ENCODE data around the gene NPRL2. TPM values are rescaled to one million over a fixed set of nuclear protein-coding genes. Genes with fewer than 3 reads are reported as not detected.

Gene NPRL2
- total RNA-seq, 1 experiment from 2014 or later: 35.4 TPM

DNA sequence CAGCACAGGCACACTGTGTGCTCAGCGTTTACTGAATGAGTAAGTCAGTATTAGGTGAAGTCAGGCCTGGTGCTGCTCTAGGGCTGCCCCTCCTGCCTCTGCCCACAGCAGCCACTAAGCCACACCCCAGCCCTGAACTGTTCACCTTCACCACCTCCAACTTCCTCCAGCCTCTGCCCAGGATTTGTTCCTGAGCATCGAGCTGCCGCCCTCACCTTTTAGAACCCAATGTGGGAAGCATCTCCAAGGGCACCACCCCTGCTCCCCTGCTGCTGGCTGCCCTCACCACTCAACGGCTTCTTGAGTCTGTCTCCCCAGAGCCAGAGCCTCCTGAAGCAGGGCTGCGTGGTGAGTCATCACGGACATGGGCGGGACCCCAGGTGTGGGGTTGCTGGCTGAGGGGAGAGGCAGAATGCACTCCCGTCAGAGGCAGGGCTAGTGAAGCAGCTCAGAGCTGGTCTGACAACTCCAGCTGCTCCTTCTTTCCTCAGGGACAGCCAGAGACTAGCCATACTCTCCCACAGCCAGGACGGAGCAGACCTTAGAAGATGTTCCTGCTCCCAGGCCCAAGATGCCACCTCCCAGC, 33.8 kb downstream of the NPRL2 start:
- DNase-seq (ENCODE audit: low read depth, low spot score) (peak; percentile 93), ATAC-seq (peak; percentile 78)
- H3K9me2 ChIP-seq (ENCODE audit: insufficient read depth): no peaks in the 10 kb centered on the region
- TF ChIP-seq POLR2AphosphoS5 (IDR thresholded peaks at IDR 0.05; ENCODE audit: low read depth, low read length): peak; percentile 84
- no peak for TF ChIP-seq YY1 (IDR thresholded peaks at IDR 0.05; ENCODE audit: extremely low read depth, insufficient replicate concordance, low read depth, low read length)
- H3K4me2 ChIP-seq (ENCODE audit: low read length): peak overlapping the region; percentile 92
- CTCF ChIA-PET: interaction anchor here (0.9 to 1.6 kb wide), 5 partner anchors 14 to 122 kb away, joined by 3 to 5 read pairs (median 3); partner anchors contain the start of genes HYAL1, HYAL3 and NAA80
- RAD21 ChIA-PET (ENCODE audit: low non-redundant PET in 1 of 2, low total read pairs in 2 of 2, uncharacterized antibody in 2 of 2, unreplicated experiment in 2 of 2): interaction anchor here in 1 of 2 experiments (0.9 kb wide), 1 partner anchor 17 kb away, joined by 3 read pairs; the partner anchor contains the start of genes HYAL3 and NAA80
- no peaks in the 10 kb centered on the region for H3K27me3 ChIP-seq (ENCODE audit: insufficient read depth, low read length)
- no peaks in the 10 kb centered on the region for H4K20me1 ChIP-seq (ENCODE audit: insufficient read depth)
- H2AFZ ChIP-seq (ENCODE audit: low read depth, low read length, poor library complexity, severe bottlenecking): no peak overlapping the region
- H3K4me1 ChIP-seq (ENCODE audit: control insufficient read depth in 1 of 2, insufficient read depth in 2 of 2, low read length in 2 of 2): peaks cover 54 to 82% of the 10 kb centered on the region in 2 experiments
- H3K79me2 ChIP-seq (ENCODE audit: insufficient read depth, low read length): peaks cover 51% of the 10 kb centered on the region
- H3K9me3 ChIP-seq (ENCODE audit: control insufficient read depth in 1 of 2, insufficient read depth in 1 of 2, low read depth in 1 of 2, low read length in 2 of 2): no peaks in the 10 kb centered on the region
- H3K27ac ChIP-seq (ENCODE audit: low read depth, low read length): peak overlapping the region; percentile 98
- peak overlapping the region; percentile 65 for H3K9ac ChIP-seq (ENCODE audit: low read length)
- peak overlapping the region; percentile 10 to 46 for H3K4me3 ChIP-seq (replicated peaks in 1 of 2; ENCODE audit: low read depth in 1 of 2, low read length in 2 of 2)
- BruUV-seq (replicated peaks): no TSS peak
- POLR2A ChIA-PET: interaction anchor here (0.9 to 2.1 kb wide), 8 partner anchors 11 to 37 kb away, joined by 3 to 8 read pairs (median 4); partner anchors contain the start of genes HYAL1, HYAL3, IFRD2 and NAA80
- H3K36me3 ChIP-seq (ENCODE audit: control insufficient read depth in 1 of 2, insufficient read depth in 2 of 2, low read length in 2 of 2): peaks cover 2 to 17% of the 10 kb centered on the region in 2 experiments; a peak in 1 of 4 replicates
- intact Hi-C loops (cut with micrococcal nuclease): no loop called here

DNA sequence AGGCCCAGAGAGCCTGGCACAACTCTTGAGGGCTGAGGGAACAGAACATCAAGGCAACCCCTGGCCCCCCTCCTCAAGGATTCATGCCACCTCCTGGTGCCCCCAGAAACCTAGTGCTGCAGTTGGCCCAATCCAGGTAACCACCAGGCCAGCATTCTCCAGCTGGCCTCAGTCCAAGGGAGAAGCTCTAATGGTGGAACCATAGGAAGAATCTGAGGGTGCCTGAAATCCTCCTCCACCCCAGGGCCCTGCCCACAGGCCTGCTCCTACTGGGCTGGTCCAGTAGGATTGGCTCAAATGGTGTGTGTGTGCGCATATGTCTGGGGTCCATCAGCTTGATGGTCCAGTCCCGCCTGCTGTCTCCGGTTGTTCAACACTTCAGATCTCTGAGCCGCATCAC, 35.8 kb downstream of the NPRL2 start:
- TF ChIP-seq CBX3 (IDR thresholded peaks at IDR 0.05; ENCODE audit: low read depth) (no peak), SP1 (IDR thresholded peaks at IDR 0.05; ENCODE audit: low read depth) (no peak), ZNF274 (IDR thresholded peaks at IDR 0.05; ENCODE audit: low read depth, low read length) (no peak), SRF (IDR thresholded peaks at IDR 0.05; ENCODE audit: low read depth) (no peak), TCF7L2 (IDR thresholded peaks at IDR 0.05; ENCODE audit: borderline replicate concordance, extremely low read depth, insufficient read depth, insufficient read length) (no peak), ZFX (IDR thresholded peaks at IDR 0.05) (no peak), RAD21 (IDR thresholded peaks at IDR 0.05; ENCODE audit: low read depth) (no peak), JUND (IDR thresholded peaks at IDR 0.05) (no peak), EGR1 (IDR thresholded peaks at IDR 0.05; ENCODE audit: low read depth) (no peak), SIN3A (IDR thresholded peaks at IDR 0.05; ENCODE audit: low read depth) (no peak), POLR2AphosphoS5 (IDR thresholded peaks at IDR 0.05; ENCODE audit: low read depth, low read length) (no peak)
- TF ChIP-seq, protein P1, sequence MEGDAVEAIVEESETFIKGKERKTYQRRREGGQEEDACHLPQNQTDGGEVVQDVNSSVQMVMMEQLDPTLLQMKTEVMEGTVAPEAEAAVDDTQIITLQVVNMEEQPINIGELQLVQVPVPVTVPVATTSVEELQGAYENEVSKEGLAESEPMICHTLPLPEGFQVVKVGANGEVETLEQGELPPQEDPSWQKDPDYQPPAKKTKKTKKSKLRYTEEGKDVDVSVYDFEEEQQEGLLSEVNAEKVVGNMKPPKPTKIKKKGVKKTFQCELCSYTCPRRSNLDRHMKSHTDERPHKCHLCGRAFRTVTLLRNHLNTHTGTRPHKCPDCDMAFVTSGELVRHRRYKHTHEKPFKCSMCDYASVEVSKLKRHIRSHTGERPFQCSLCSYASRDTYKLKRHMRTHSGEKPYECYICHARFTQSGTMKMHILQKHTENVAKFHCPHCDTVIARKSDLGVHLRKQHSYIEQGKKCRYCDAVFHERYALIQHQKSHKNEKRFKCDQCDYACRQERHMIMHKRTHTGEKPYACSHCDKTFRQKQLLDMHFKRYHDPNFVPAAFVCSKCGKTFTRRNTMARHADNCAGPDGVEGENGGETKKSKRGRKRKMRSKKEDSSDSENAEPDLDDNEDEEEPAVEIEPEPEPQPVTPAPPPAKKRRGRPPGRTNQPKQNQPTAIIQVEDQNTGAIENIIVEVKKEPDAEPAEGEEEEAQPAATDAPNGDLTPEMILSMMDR (IDR thresholded peaks at IDR 0.05 in 2 of 3, conservative IDR thresholded peaks at IDR 0.05 in 1 of 3; ENCODE audit: borderline replicate concordance in 1 of 3, insufficient read depth in 1 of 3, low read depth in 2 of 3, low read length in 2 of 3): no peak
- Histone ChIP-seq H3K9me2 (ENCODE audit: insufficient read depth) (no peaks in the 10 kb centered on the region), H3K79me2 (ENCODE audit: insufficient read depth, low read length) (peaks cover 39% of the 10 kb centered on the region), H3K9ac (ENCODE audit: low read length) (no peak overlapping the region), H3K27ac (ENCODE audit: low read depth, low read length) (no peak overlapping the region), H2AFZ (ENCODE audit: low read depth, low read length, poor library complexity, severe bottlenecking) (no peak overlapping the region), H3K36me3 (ENCODE audit: control insufficient read depth in 1 of 2, insufficient read depth in 2 of 2, low read length in 2 of 2) (peaks cover 2 to 17% of the 10 kb centered on the region in 2 experiments; a peak in 1 of 4 replicates), H3K27me3 (ENCODE audit: insufficient read depth, low read length) (no peaks in the 10 kb centered on the region), H3K9me3 (ENCODE audit: control insufficient read depth in 1 of 2, insufficient read depth in 1 of 2, low read depth in 1 of 2, low read length in 2 of 2) (no peaks in the 10 kb centered on the region), H3K4me2 (ENCODE audit: low read length) (0 out of 2 replicates have a peak overlapping the region, but pooled peaks have one; percentile 92), H3K4me1 (ENCODE audit: control insufficient read depth in 1 of 2, insufficient read depth in 2 of 2, low read length in 2 of 2) (peaks cover 55 to 74% of the 10 kb centered on the region in 2 experiments), H3K4me3 (replicated peaks in 1 of 2; ENCODE audit: low read depth in 1 of 2, low read length in 2 of 2) (no peak overlapping the region), H4K20me1 (ENCODE audit: insufficient read depth) (no peaks in the 10 kb centered on the region)
- POLR2A ChIA-PET: interaction anchor here (1.6 to 2.1 kb wide), 3 partner anchors 12 to 23 kb away, joined by 5 to 8 read pairs (median 5); partner anchors contain the start of genes HYAL1, HYAL3, IFRD2 and NAA80
- no TSS peak for BruUV-seq (replicated peaks)
- DNase-seq (ENCODE audit: low read depth, low spot score) (no peak), ATAC-seq (no peak)
- CTCF ChIA-PET: no interaction called here
- intact Hi-C loops (cut with micrococcal nuclease): no loop called here
- RAD21 ChIA-PET (ENCODE audit: low non-redundant PET in 1 of 2, low total read pairs in 2 of 2, uncharacterized antibody in 2 of 2, unreplicated experiment in 2 of 2): no interaction called here
